ENCODE results near the gene GMCL2.
A peak's percentile ranks its signal among the peaks of the same experiment; 100 is the strongest.

Gene GMCL2

GRCh38 chr5:178206166-178207101 lies 19.3 kb upstream of the GMCL2 start (continued):
- TF ChIP-seq KLF8 (tag by site-specific recombination; IDR thresholded peaks at IDR 0.05) (no peak), ZNF624 (tag by site-specific recombination; IDR thresholded peaks at IDR 0.05) (0 out of 2 replicates have a peak, but pooled peaks have one; percentile 11), SP7 (tag by site-specific recombination; IDR thresholded peaks at IDR 0.05) (no peak)

- H3K27ac ChIP-seq (ENCODE audit: extremely low read depth, low read depth, low read length), result peak overlapping the region; percentile 98; the same call in 1 of the 2 replicates
- H3K4me1 ChIP-seq (ENCODE audit: control insufficient read depth, insufficient read depth, low read length), result peaks cover 6% of the 10 kb centered on the region; the same call in 1 of the 2 replicates
- peak overlapping the region; percentile 68 for H3K4me3 ChIP-seq (ENCODE audit: low read depth, low read length)
- no peak for TF ChIP-seq ZNF211 (tag by site-specific recombination; IDR thresholded peaks at IDR 0.05; ENCODE audit: low read depth)
- TF ChIP-seq, protein P1, sequence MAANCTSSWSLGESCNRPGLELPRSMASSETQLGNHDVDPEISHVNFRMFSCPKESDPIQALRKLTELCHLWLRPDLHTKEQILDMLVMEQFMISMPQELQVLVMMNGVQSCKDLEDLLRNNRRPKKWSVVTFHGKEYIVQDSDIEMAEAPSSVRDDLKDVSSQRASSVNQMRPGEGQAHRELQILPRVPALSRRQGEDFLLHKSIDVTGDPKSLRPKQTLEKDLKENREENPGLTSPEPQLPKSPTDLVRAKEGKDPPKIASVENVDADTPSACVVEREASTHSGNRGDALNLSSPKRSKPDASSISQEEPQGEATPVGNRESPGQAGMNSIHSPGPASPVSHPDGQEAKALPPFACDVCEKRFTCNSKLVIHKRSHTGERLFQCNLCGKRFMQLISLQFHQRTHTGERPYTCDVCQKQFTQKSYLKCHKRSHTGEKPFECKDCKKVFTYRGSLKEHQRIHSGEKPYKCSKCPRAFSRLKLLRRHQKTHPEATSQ (tag by site-specific recombination; IDR thresholded peaks at IDR 0.05), result no peak
- no peak for TF ChIP-seq ZNF701 (tag by site-specific recombination; IDR thresholded peaks at IDR 0.05)
- TF ChIP-seq ZNF148 (tag by site-specific recombination; IDR thresholded peaks at IDR 0.05; ENCODE audit: borderline replicate concordance), result no peak
- TF ChIP-seq ZNF529 (tag by site-specific recombination; IDR thresholded peaks at IDR 0.05; ENCODE audit: insufficient replicate concordance), result no peak
- no peak for TF ChIP-seq ZNF266 (tag by site-specific recombination; IDR thresholded peaks at IDR 0.05; ENCODE audit: low read depth)
- TF ChIP-seq KLF8 (tag by site-specific recombination; IDR thresholded peaks at IDR 0.05), result no peak
- no peak for TF ChIP-seq OVOL3 (tag by site-specific recombination; IDR thresholded peaks at IDR 0.05)
- TF ChIP-seq ZNF558 (tag by site-specific recombination; IDR thresholded peaks at IDR 0.05), result no peak
- no peak for TF ChIP-seq ZNF610 (tag by site-specific recombination; IDR thresholded peaks at IDR 0.05; ENCODE audit: borderline replicate concordance)
- no peak for TF ChIP-seq ZSCAN4 (tag by site-specific recombination; IDR thresholded peaks at IDR 0.05)
- no peak for TF ChIP-seq SP3 (tag by site-specific recombination; IDR thresholded peaks at IDR 0.05)
- 0 out of 2 replicates have a peak, but pooled peaks have one; percentile 1 for TF ChIP-seq SP7 (tag by site-specific recombination; IDR thresholded peaks at IDR 0.05)
- TF ChIP-seq SCRT2 (tag by site-specific recombination; IDR thresholded peaks at IDR 0.05), result peak; percentile 72; the same call in 1 of the 2 replicates
- TF ChIP-seq, protein P2, sequence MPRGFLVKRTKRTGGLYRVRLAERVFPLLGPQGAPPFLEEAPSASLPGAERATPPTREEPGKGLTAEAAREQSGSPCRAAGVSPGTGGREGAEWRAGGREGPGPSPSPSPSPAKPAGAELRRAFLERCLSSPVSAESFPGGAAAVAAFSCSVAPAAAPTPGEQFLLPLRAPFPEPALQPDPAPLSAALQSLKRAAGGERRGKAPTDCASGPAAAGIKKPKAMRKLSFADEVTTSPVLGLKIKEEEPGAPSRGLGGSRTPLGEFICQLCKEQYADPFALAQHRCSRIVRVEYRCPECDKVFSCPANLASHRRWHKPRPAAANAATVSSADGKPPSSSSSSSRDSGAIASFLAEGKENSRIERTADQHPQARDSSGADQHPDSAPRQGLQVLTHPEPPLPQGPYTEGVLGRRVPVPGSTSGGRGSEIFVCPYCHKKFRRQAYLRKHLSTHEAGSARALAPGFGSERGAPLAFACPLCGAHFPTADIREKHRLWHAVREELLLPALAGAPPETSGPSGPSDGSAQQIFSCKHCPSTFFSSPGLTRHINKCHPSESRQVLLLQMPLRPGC (tag by site-specific recombination; IDR thresholded peaks at IDR 0.05), result no peak
- TF ChIP-seq OSR2 (tag by site-specific recombination; IDR thresholded peaks at IDR 0.05), result no peak
- H3K36me3 ChIP-seq (ENCODE audit: control insufficient read depth in 2 of 2, insufficient read depth in 1 of 2, low read length in 2 of 2), result peaks cover 18 to 55% of the 10 kb centered on the region in 2 experiments
- POLR2A ChIA-PET, result interaction anchor here (0.6 to 1.3 kb wide), 3 partner anchors 8 to 139 kb away, joined by 3 to 5 read pairs (median 4); partner anchors contain the start of gene NHP2
- H3K9me3 ChIP-seq (ENCODE audit: control insufficient read depth, insufficient read depth, low read depth, low read length), result no peaks in the 10 kb centered on the region
- CTCF ChIA-PET, result interaction anchor here (0.6 to 1.1 kb wide), 3 partner anchors 29 to 383 kb away, joined by 3 to 6 read pairs (median 3); no protein-coding TSS in a partner anchor
Measured at GRCh38 chr5:178205749-178206047, 18.5 kb upstream of the GMCL2 start.
